Activated naive CD4-positive, alpha-beta T cell treated with anti-CD3 and anti-CD28 coated beads, Interleukin-2, amount 50 U/mL, for 72 hours (primary cell): ENCODE data around the gene TOX3. TPM values are rescaled to one million over a fixed set of nuclear protein-coding genes. Genes with fewer than 3 reads are reported as not detected.

Experiments used
- ATAC-seq, 2 donors: fragments of 150-1000 bp; cut with Tn5 transposase; 2 replicates each; pipeline ENCODE4 v1.10.0; 2021; ENCODE audit warnings: mild to moderate bottlenecking in 2 of 2, moderate library complexity in 2 of 2
- DNase-seq, 2 donors: peaks; one replicate each; pipeline ENCODE4 v3.0.0; 2021 to 2022; ENCODE audit warnings: low spot score in 2 of 2
- H3K27ac Mint-ChIP-seq, 2 donors: one replicate each; pipeline ENCODE4 v1.8.0; 2022; ENCODE audit warnings: mild to moderate bottlenecking in 2 of 2, mixed read lengths in 2 of 2
- H3K36me3 Mint-ChIP-seq, 2 donors: one replicate each; pipeline ENCODE4 v1.8.0; 2022; ENCODE audit warnings: mixed read lengths in 2 of 2
- H3K9me3 Mint-ChIP-seq, 2 donors: one replicate each; pipeline ENCODE4 v1.8.0; 2022; ENCODE audit warnings: mixed read lengths in 2 of 2
- total RNA-seq, 2 donors: library from RNA; stranded (reverse); gene quantifications; one replicate each; pipeline ENCODE4 v1.2.3, GENCODE V29; 2022

TOX3 gene
- total RNA-seq, 2 donors from 2014 or later = not detected

DNA sequence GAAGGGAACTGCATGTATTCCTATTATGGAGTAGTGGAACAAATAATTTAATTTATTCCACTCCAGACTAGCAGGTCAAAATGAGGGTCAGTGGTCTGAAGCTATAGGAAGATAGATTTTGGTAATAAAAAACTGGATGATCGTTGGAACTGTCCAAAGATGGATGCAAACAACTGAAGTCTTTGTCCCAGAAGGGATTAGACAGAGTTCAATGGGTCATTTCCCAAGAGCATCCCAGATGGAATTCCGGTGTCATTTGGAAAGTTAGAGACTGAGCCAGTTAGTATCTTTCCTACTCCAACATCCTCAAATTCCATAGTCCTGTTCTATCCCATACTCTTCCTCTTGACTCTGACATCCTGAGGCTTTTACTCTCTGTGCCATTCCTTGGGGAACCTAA is 22.8 kb upstream of the TOX3 start:
- no peak for DNase-seq
- H3K27ac Mint-ChIP-seq = no peak overlapping the region
- H3K36me3 Mint-ChIP-seq = no peaks in the 10 kb centered on the region
- H3K9me3 Mint-ChIP-seq = peaks cover 21 to 25% of the 10 kb centered on the region in 2 donors
- no peak for ATAC-seq

DNA sequence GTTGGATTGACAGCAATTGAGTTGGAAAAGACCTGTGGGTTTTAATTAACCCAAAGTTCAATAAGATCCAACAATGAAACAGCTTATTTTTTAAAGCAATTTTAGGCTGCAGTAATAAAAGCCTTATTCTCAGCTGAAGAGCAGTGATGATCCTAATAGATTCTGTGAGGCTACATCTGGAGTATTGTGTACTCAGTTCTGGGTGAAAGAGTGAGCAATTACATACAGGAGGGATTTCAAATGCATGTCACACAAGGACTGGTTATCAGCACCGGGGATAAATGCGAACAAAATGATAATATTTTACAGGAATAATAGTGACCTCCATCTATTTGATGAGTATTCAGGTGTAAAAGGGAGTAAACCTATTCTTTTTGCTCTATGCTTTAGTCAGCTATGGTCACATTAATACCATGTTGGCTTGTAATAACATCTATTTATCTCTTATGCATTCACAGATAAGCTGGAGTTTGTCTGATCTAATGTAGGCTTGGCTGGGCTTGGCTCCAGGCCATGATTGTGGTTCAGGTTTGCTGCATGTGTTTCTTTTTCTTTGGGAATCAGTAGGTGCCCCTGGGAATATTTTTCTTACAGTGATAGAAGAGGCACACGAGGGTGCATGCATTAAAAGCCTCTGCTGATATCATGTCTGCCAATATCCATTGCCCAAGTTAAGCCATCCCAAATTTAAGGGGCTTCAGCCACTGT is 22.2 kb upstream of the TOX3 start:
- no peaks in the 10 kb centered on the region for H3K36me3 Mint-ChIP-seq
- no peak for DNase-seq
- peaks cover 20 to 21% of the 10 kb centered on the region in 2 donors for H3K9me3 Mint-ChIP-seq
- ATAC-seq = no peak
- no peak overlapping the region for H3K27ac Mint-ChIP-seq

DNA sequence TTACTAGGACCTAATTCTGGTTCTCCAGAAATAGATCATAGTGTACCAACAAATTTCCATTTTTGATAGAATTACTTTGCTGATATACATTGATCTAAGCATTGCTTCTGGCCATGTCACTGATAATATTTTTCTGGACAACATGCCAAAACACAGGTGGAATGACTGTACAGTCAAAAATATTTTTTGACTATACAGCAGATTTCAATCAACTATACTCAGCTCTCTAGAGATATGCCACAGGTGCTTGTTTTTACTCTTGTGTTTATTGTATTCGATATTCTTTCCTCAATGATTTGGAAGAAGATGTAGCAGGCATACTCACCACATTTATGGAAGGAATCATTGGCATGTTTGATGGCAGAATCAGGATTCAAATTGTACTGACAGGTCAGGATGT is 21.6 kb upstream of the TOX3 start:
- DNase-seq (no peak), ATAC-seq (no peak)

DNA sequence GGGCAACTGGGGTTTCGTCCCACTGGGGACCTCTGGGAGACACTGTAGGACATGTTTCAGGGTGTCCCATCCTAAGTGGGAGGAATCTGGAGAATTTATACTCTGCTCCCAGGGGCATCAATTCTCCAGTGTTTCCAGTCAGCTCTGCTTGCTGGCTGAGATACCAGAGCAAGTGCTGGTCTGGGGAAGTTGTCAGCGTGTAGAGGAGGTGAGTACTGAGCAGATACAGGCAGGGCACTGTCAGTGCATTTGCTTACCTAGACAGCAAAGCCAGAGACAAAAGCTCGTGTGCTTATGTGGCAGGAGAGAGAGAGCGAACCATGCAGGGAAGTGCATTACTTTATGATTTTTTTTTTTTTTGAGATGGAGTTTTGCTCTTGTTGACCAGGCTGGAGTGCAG is 20.2 kb upstream of the TOX3 start:
- no peaks in the 10 kb centered on the region for H3K36me3 Mint-ChIP-seq
- H3K9me3 Mint-ChIP-seq = peaks cover 10 to 17% of the 10 kb centered on the region in 2 donors
- no peak for ATAC-seq
- no peak overlapping the region for H3K27ac Mint-ChIP-seq
- no peak for DNase-seq

More for the DNA sequence above, 21.6 kb upstream of the TOX3 start:
- H3K27ac Mint-ChIP-seq = no peak overlapping the region
- H3K36me3 Mint-ChIP-seq = no peaks in the 10 kb centered on the region
- peaks cover 20 to 21% of the 10 kb centered on the region in 2 donors for H3K9me3 Mint-ChIP-seq

DNA sequence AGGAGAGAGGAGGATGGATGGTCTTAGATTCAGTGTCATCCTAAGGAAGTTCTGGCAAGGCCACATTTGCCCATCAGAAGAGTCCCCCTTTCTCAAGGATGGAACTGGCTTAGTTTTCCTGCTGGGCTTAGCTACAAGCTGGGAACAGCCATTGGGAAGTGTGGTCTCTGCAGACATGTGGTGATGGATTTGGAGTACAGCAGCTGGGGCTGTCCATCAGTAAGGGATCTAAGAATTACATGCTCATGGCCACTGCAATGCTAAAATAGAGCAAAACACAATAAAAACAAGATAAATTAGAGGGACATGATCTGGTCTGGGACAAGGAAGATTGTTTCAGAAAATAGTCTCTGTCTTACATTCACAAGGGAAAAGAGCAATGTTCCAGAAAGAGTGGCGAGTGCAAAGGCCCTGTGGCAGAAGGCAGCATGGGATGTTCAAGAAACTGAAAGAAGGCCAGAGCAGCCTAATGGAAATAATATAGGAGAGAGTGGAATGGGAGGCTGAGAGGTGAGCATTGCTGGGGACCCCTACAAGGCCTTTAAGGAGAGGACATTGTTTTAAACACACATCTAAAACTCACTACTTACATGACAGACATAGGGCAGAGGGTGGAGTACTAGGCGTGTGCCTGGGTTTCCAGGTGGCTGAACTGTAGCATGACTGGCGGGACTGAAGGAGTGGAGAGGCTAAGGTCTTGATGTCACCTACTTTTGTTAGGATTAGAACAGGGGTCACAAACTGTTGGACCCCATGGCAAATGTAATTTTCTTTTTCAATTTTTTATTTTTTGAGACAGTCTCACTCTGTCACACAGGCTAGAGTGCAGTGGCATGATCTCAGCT is 17.0 kb upstream of the TOX3 start:
- no peaks in the 10 kb centered on the region for H3K36me3 Mint-ChIP-seq
- DNase-seq (no peak), ATAC-seq (no peak)
- no peak overlapping the region for H3K27ac Mint-ChIP-seq
- peaks cover 5 to 8% of the 10 kb centered on the region in 2 donors for H3K9me3 Mint-ChIP-seq

DNA sequence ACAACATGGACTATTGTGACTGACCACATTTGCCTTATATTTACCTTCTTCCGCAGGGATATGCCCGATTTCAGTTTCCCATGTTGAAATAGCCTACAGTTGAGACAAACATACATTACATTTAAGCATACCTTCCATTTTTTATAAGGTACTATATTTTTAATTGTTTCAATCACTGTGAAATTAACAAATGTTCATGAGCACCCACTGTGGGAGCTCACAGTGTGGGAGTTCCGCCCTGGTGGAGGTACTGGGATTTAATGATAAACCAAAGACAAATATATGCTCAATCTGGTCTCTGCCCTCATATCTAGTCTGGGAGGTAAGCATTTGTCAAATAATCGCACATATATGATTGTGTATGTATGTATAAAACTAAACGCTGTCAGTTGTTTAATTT is 15.8 kb upstream of the TOX3 start:
- no peak for ATAC-seq
- Mint-ChIP-seq H3K36me3 (no peaks in the 10 kb centered on the region), H3K27ac (no peak overlapping the region), H3K9me3 (peaks cover 5 to 10% of the 10 kb centered on the region in 2 donors)
- DNase-seq = no peak

GRCh38 chr16:52561910-52562741 is 15.2 kb upstream of the TOX3 start:
- no peaks in the 10 kb centered on the region for H3K36me3 Mint-ChIP-seq
- no peak for DNase-seq
- peaks cover 2 to 10% of the 10 kb centered on the region in 2 donors for H3K9me3 Mint-ChIP-seq
- no peak for ATAC-seq
- H3K27ac Mint-ChIP-seq = no peak overlapping the region

- Mint-ChIP-seq H3K9me3 (peaks cover 6 to 20% of the 10 kb centered on the region in 2 donors), H3K27ac (no peak overlapping the region), H3K36me3 (no peaks in the 10 kb centered on the region)
- DNase-seq = no peak
- no peak for ATAC-seq
Observed at GRCh38 chr16:52558448-52558847, 11.5 kb upstream of the TOX3 start.

GRCh38 chr16:52557236-52557635 is 10.3 kb upstream of the TOX3 start:
- Mint-ChIP-seq H3K27ac (no peak overlapping the region), H3K9me3 (peaks cover 6 to 20% of the 10 kb centered on the region in 2 donors), H3K36me3 (no peaks in the 10 kb centered on the region)
- ATAC-seq (no peak), DNase-seq (no peak)

- DNase-seq = no peak
- Mint-ChIP-seq H3K9me3 (peaks cover 6 to 20% of the 10 kb centered on the region in 2 donors), H3K27ac (no peak overlapping the region), H3K36me3 (no peaks in the 10 kb centered on the region)
- ATAC-seq = no peak
Observed at GRCh38 chr16:52556083-52556482, 9.1 kb upstream of the TOX3 start.

GRCh38 chr16:52555572-52555971 is 8.6 kb upstream of the TOX3 start:
- H3K36me3 Mint-ChIP-seq = no peaks in the 10 kb centered on the region
- no peak for ATAC-seq
- no peak for DNase-seq
- H3K9me3 Mint-ChIP-seq = peaks cover 6 to 20% of the 10 kb centered on the region in 2 donors
- H3K27ac Mint-ChIP-seq = no peak overlapping the region

- no peak for DNase-seq
- H3K9me3 Mint-ChIP-seq = peaks cover 6 to 20% of the 10 kb centered on the region in 2 donors
- no peak overlapping the region for H3K27ac Mint-ChIP-seq
- no peak for ATAC-seq
- no peaks in the 10 kb centered on the region for H3K36me3 Mint-ChIP-seq
Observed at GRCh38 chr16:52554334-52554733, 7.4 kb upstream of the TOX3 start.

DNA sequence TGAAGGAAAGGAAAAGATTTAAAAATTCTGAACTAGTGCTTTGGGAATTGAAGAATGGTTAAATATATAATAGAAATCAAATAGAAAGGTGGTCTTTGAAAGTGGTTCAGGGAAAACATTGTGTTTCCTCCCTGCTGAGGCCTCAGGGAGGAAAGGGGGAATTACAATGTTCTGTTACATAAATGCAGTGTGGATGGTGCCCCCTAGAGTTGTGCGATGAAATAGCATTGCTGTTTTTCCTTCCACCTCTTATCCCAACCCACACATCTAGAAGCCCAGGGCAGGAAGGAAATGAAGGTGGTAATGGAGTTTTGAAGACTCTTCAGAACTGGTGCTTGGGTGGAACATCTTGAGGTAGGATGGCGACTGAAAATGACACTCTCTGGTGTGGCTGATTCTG is 6.4 kb upstream of the TOX3 start:
- Mint-ChIP-seq H3K36me3 (peaks cover 0 to 3% of the 10 kb centered on the region in 2 donors), H3K27ac (no peak overlapping the region), H3K9me3 (peaks cover 6 to 18% of the 10 kb centered on the region in 2 donors)
- ATAC-seq (no peak), DNase-seq (no peak)

- no peak overlapping the region for H3K27ac Mint-ChIP-seq
- peaks cover 6 to 18% of the 10 kb centered on the region in 2 donors for H3K9me3 Mint-ChIP-seq
- DNase-seq = no peak
- no peak for ATAC-seq
- H3K36me3 Mint-ChIP-seq = peaks cover 6 to 10% of the 10 kb centered on the region in 2 donors
Observed at GRCh38 chr16:52552643-52553042, 5.7 kb upstream of the TOX3 start.

DNA sequence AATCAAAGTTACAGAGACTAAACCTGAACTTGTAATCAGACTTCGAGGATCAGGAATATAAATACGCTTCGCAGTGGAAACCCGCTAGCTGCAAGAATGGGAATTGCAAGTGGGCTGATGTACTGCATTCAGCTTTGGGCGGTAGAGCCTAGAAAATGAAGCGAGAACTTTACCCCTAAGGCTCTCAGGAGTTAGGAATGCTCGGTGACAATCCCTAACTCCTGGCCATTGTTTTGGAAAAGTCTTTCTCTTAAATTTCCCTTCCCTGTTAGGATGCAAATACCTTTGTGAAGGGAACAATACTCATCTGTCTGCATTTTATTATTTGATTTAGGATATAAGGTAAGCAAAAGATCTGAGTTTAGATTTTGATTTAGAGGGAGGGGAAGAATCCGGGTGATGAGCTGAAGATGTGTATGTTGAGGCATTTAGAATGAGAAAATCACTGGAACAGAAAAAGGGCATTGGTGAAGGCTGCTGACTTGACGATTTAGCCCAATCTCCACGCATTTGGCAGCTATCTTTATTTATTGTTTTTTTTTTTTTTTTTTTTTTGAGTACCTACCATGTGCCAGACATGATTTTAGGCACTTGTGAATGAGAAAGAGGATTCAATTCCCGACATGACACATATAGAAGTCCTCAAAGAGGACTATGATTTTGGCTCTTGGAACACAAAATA is 2.2 kb upstream of the TOX3 start:
- DNase-seq (no peak), ATAC-seq (no peak)
- H3K9me3 Mint-ChIP-seq = peaks cover 6% of the 10 kb centered on the region in 2 donors
- H3K36me3 Mint-ChIP-seq = peaks cover 9 to 12% of the 10 kb centered on the region in 2 donors
- H3K27ac Mint-ChIP-seq = no peak overlapping the region

- DNase-seq (no peak), ATAC-seq (no peak)
- H3K36me3 Mint-ChIP-seq = peaks cover 9 to 12% of the 10 kb centered on the region in 2 donors
- H3K9me3 Mint-ChIP-seq = peaks cover 0 to under 1% of the 10 kb centered on the region in 2 donors
- no peak overlapping the region for H3K27ac Mint-ChIP-seq
Observed at GRCh38 chr16:52548261-52549010, 1.5 kb upstream of the TOX3 start.
